Lung (tissue), 12 donors: ENCODE data around the gene SRPK2. TPM values are rescaled to one million over a fixed set of nuclear protein-coding genes. Genes with fewer than 3 reads are reported as not detected.

Experiments used
- ATAC-seq: fragments of 200-7000 bp; cut with Tn5 transposase; one replicate; pipeline ENCODE4 v1.9.1; 2020; ENCODE audit warnings: moderate number of reproducible peaks; ENCODE audit not compliant: insufficient read depth, low FRiP score
- DNase-seq, 3 donors: peaks; one replicate each; pipeline ENCODE4 v3.0.0-alpha.2; 2013 to 2017
- H3K27ac ChIP-seq, 2 donors: one replicate each; pipeline ENCODE4 v1.5.1; 2013; ENCODE audit warnings: mild to moderate bottlenecking in 2 of 2, moderate library complexity in 2 of 2, control low read depth in 1 of 2, inconsistent platforms in 1 of 2, low read depth in 1 of 2, low read length in 1 of 2
- H3K27me3 ChIP-seq, 3 donors: one replicate each; pipeline ENCODE4 v1.5.1; 2013; ENCODE audit warnings: low read length in 2 of 3; ENCODE audit not compliant: control insufficient read depth in 3 of 3, insufficient read depth in 3 of 3
- H3K36me3 ChIP-seq, 4 donors: one replicate each; pipeline ENCODE4 v1.5.1; 2013; ENCODE audit warnings: low read length in 4 of 4, mild to moderate bottlenecking in 1 of 4, moderate library complexity in 1 of 4; ENCODE audit not compliant: control insufficient read depth in 4 of 4, insufficient read depth in 4 of 4
- H3K4me1 ChIP-seq, 5 donors: one replicate each; pipeline ENCODE4 v1.5.1; 2013; ENCODE audit warnings: low read length in 5 of 5, mild to moderate bottlenecking in 2 of 5, moderate library complexity in 1 of 5; ENCODE audit not compliant: control insufficient read depth in 5 of 5, insufficient read depth in 5 of 5
- H3K4me3 ChIP-seq: one replicate; pipeline ENCODE4 v1.5.1; 2013; ENCODE audit warnings: mild to moderate bottlenecking, control low read depth, moderate library complexity
- H3K9ac ChIP-seq, 2 donors: one replicate each; pipeline ENCODE4 v1.5.1; 2013; ENCODE audit warnings: low read length in 2 of 2, control low read depth in 1 of 2; ENCODE audit not compliant: insufficient read depth in 1 of 2
- H3K9me3 ChIP-seq, 4 donors: one replicate each; pipeline ENCODE4 v1.5.1; 2013; ENCODE audit warnings: low read length in 3 of 4, mild to moderate bottlenecking in 1 of 4, moderate library complexity in 1 of 4; ENCODE audit not compliant: control insufficient read depth in 4 of 4, insufficient read depth in 3 of 4
- CTCF ChIP-seq: IDR thresholded peaks from 2 replicates; pipeline ENCODE4 v1.5.1; 2012; ENCODE audit warnings: mild to moderate bottlenecking; ENCODE audit errors: control extremely low read depth, extremely low read depth
- WGBS, 2 donors: extraction: QIAGEN DNeasy Blood & Tissue Kit; methylation state at CpG; one replicate each; pipeline ENCODE4 v1.1.7; 2013; 5-methylcytosine and 5-hydroxymethylcytosine counted together
- polyA plus RNA-seq, 2 donors: library from polyadenylated mRNA; stranded (reverse); fragments of 200-250 nt; gene quantifications; one replicate each; pipeline ENCODE4 v1.2.1, GENCODE V29; 2013
- total RNA-seq, 2 donors: library from RNA; depleted of rRNA in 1 of 2; stranded (reverse); fragments of >200 nt in 1 of 2; gene quantifications; one replicate each; pipeline ENCODE4 v1.2.1, GENCODE V29; 2014 to 2021
- donor health status: control.
- donor health status: control.
- donor health status: Bipolar disorder and iron deficiency.
- donor health status: healthy.
- donor health status: DM: yes; HTN: yes; CAD: no.

The SRPK2 gene
- total and polyA plus RNA-seq, 4 donors: 10.8 to 71.2 (median 23.2) TPM

- Histone ChIP-seq H3K27ac (no peak overlapping the region), H3K36me3 (peaks cover 26 to 62% (median 50%) of the 10 kb centered on the region in 4 donors)
These were observed 282.2 kb downstream of the SRPK2 start for GRCh38 chr7:105106473-105106872.

GRCh38 chr7:105105579-105105978 is 283.1 kb downstream of the SRPK2 start:
- ATAC-seq: no peak
- TF ChIP-seq CTCF: no peak

More at GRCh38 chr7:105106473-105106872, 282.2 kb downstream of the SRPK2 start:
- no peak for TF ChIP-seq CTCF
- 91 to 92% methylated on average over 6 of the region's 6 CpGs for WGBS, 2 donors
- H3K4me1 ChIP-seq: peaks cover 0 to 3% (median 0%) of the 10 kb centered on the region in 5 donors
- ATAC-seq (no peak), DNase-seq (no peak)
- no peaks in the 10 kb centered on the region for H3K9me3 ChIP-seq
- H3K27me3 ChIP-seq: no peaks in the 10 kb centered on the region
- H3K4me3 ChIP-seq: no peak overlapping the region
- no peak overlapping the region for H3K9ac ChIP-seq

GRCh38 chr7:105102557-105103352 is 286.0 kb downstream of the SRPK2 start:
- no peak for TF ChIP-seq CTCF
- 86 to 89% methylated on average over 4 of the region's 4 CpGs for WGBS, 2 donors
- Histone ChIP-seq H3K27ac (no peak overlapping the region), H3K36me3 (peaks cover 18 to 48% (median 35%) of the 10 kb centered on the region in 4 donors), H3K27me3 (no peaks in the 10 kb centered on the region), H3K4me1 (peaks cover 0 to 1% (median 0%) of the 10 kb centered on the region in 5 donors), H3K9ac (no peak overlapping the region), H3K9me3 (no peaks in the 10 kb centered on the region), H3K4me3 (no peak overlapping the region)
- ATAC-seq (no peak), DNase-seq (no peak)

More at GRCh38 chr7:105105579-105105978, 283.1 kb downstream of the SRPK2 start:
- Histone ChIP-seq H3K9ac (no peak overlapping the region), H3K4me3 (no peak overlapping the region), H3K4me1 (peaks cover 0 to 3% (median 0%) of the 10 kb centered on the region in 5 donors), H3K27ac (no peak overlapping the region), H3K36me3 (peaks cover 26 to 57% (median 46%) of the 10 kb centered on the region in 4 donors), H3K9me3 (no peaks in the 10 kb centered on the region), H3K27me3 (no peaks in the 10 kb centered on the region)
- no peak for DNase-seq
- WGBS, 2 donors: 72 to 95% methylated on average over 2 of the region's 2 CpGs
